Measurements from ENCODE around the gene PDE2A. TPM values are rescaled to one million over a fixed set of nuclear protein-coding genes. Genes with fewer than 3 reads are reported as not detected.

Gene PDE2A
- total RNA-seq, 4 donors from 2014 or later, result 13.8 to 185 (median 94.2) TPM

- Histone ChIP-seq H3K4me1 (no peaks in the 10 kb centered on the region), H3K4me3 (no peak overlapping the region), H3K9me3 (no peaks in the 10 kb centered on the region), H3K27ac (no peak overlapping the region), H3K27me3 (no peaks in the 10 kb centered on the region), H3K36me3 (no peaks in the 10 kb centered on the region)
- intact Hi-C loops (cut with DNase I; ENCODE audit: low total_unique reads), result no loop called here
- TF ChIP-seq, protein P1, sequence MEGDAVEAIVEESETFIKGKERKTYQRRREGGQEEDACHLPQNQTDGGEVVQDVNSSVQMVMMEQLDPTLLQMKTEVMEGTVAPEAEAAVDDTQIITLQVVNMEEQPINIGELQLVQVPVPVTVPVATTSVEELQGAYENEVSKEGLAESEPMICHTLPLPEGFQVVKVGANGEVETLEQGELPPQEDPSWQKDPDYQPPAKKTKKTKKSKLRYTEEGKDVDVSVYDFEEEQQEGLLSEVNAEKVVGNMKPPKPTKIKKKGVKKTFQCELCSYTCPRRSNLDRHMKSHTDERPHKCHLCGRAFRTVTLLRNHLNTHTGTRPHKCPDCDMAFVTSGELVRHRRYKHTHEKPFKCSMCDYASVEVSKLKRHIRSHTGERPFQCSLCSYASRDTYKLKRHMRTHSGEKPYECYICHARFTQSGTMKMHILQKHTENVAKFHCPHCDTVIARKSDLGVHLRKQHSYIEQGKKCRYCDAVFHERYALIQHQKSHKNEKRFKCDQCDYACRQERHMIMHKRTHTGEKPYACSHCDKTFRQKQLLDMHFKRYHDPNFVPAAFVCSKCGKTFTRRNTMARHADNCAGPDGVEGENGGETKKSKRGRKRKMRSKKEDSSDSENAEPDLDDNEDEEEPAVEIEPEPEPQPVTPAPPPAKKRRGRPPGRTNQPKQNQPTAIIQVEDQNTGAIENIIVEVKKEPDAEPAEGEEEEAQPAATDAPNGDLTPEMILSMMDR (IDR thresholded peaks at IDR 0.05), result no peak
- no peak for TF ChIP-seq POLR2A (IDR thresholded peaks at IDR 0.05)
- no peak for DNase-seq
These were observed 75.8 kb downstream of the PDE2A start for GRCh38 chr11:72598466-72598865.

- Histone ChIP-seq H3K27ac (no peak overlapping the region), H3K4me1 (no peaks in the 10 kb centered on the region), H3K36me3 (no peaks in the 10 kb centered on the region), H3K4me3 (no peak overlapping the region), H3K9me3 (no peaks in the 10 kb centered on the region), H3K27me3 (no peaks in the 10 kb centered on the region)
- no peak for TF ChIP-seq POLR2A (IDR thresholded peaks at IDR 0.05)
- TF ChIP-seq, protein P1 (IDR thresholded peaks at IDR 0.05), result no peak
- intact Hi-C loops (cut with DNase I; ENCODE audit: low total_unique reads), result no loop called here
- no peak for DNase-seq
These were observed 76.5 kb downstream of the PDE2A start for GRCh38 chr11:72597721-72598120.

DNA sequence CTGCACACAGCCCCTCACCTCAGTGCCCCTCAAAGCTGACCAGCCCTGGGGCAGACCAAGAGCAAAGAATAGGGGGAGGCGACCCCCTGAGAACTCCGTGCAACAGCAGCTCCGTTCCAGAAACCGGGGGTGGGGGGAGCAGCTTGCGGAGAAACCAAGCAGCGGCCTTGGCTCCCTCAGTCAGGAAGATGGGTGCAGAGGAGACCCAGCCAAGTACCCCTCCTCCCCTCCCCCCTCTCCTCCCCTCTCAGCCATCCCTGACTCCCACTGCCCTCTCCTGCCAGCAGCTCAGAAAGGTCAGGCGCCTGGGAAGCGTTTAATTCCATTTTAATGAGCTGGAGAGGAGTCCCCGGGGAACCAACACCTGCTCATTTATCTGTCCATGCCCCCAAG is 78.9 kb downstream of the PDE2A start:
- H3K4me3 ChIP-seq, result no peak overlapping the region
- intact Hi-C loops (cut with DNase I; ENCODE audit: low total_unique reads), result no loop called here
- no peaks in the 10 kb centered on the region for H3K9me3 ChIP-seq
- no peak for DNase-seq
- H3K27me3 ChIP-seq, result no peaks in the 10 kb centered on the region
- H3K27ac ChIP-seq, result no peak overlapping the region
- TF ChIP-seq POLR2A (IDR thresholded peaks at IDR 0.05), result no peak
- TF ChIP-seq, protein P1 (IDR thresholded peaks at IDR 0.05), result no peak
- H3K36me3 ChIP-seq, result no peaks in the 10 kb centered on the region
- no peaks in the 10 kb centered on the region for H3K4me1 ChIP-seq

DNA sequence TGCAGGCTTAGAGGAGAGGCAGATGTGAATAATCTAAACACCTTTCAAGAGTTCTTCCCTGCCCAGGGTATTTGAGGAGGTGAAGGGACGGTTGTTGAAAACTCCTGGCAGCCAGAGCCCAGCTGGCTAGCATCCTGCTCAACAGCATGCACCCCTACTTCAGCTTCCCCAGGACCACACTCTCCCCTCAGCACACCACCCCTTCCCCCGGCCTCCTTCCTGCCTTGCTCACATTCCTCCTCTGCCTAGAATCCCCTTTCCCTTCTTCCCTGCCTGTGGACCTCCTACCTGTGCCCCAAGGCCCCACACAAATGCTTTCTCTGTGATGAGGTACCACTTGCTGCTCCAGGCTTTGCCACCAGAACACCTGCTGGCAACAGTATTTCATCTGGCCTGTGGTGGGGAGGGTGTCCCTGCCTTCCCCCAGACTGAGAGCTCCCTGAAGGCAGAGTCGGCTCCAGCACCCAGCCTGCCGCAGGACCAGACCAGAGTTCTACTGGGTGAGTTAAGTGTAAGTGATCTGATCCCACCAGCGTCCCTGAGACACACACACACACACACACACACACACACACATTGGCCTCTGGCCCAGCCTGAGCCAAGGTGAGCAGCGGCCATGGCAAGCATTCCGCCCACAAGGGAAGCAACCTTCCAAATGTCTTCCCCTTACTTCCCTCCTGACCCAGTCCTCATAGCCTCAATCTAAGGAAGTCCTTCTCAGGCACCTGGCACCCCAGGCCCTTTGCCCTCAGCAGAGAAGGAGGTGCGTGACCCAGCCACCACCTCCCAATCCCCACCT is 79.5 kb downstream of the PDE2A start:
- Histone ChIP-seq H3K9me3 (no peaks in the 10 kb centered on the region), H3K36me3 (no peaks in the 10 kb centered on the region), H3K4me3 (no peak overlapping the region), H3K27ac (no peak overlapping the region), H3K4me1 (no peaks in the 10 kb centered on the region), H3K27me3 (no peaks in the 10 kb centered on the region)
- no peak for DNase-seq
- no peak for TF ChIP-seq POLR2A (IDR thresholded peaks at IDR 0.05)
- TF ChIP-seq, protein P1 (IDR thresholded peaks at IDR 0.05), result no peak
- intact Hi-C loops (cut with DNase I; ENCODE audit: low total_unique reads), result no loop called here

GRCh38 chr11:72592698-72593495 is 81.3 kb downstream of the PDE2A start:
- no peaks in the 10 kb centered on the region for H3K4me1 ChIP-seq
- intact Hi-C loops (cut with DNase I; ENCODE audit: low total_unique reads), result no loop called here
- H3K9me3 ChIP-seq, result no peaks in the 10 kb centered on the region
- H3K27ac ChIP-seq, result no peak overlapping the region
- no peak overlapping the region for H3K4me3 ChIP-seq
- TF ChIP-seq, protein P1 (IDR thresholded peaks at IDR 0.05), result no peak
- TF ChIP-seq POLR2A (IDR thresholded peaks at IDR 0.05), result no peak
- peaks cover 0 to 2% of the 10 kb centered on the region in 2 donors for H3K27me3 ChIP-seq
- DNase-seq, result no peak
- H3K36me3 ChIP-seq, result no peaks in the 10 kb centered on the region

Measured in uterus (tissue), 4 donors.